Measurements from ENCODE around the gene CUX1. TPM values are rescaled to one million over a fixed set of nuclear protein-coding genes. Genes with fewer than 3 reads are reported as not detected.

The CUX1 gene
- total RNA-seq, 1 experiment from 2014 or later = 53.5 TPM

- TF ChIP-seq, protein P1, sequence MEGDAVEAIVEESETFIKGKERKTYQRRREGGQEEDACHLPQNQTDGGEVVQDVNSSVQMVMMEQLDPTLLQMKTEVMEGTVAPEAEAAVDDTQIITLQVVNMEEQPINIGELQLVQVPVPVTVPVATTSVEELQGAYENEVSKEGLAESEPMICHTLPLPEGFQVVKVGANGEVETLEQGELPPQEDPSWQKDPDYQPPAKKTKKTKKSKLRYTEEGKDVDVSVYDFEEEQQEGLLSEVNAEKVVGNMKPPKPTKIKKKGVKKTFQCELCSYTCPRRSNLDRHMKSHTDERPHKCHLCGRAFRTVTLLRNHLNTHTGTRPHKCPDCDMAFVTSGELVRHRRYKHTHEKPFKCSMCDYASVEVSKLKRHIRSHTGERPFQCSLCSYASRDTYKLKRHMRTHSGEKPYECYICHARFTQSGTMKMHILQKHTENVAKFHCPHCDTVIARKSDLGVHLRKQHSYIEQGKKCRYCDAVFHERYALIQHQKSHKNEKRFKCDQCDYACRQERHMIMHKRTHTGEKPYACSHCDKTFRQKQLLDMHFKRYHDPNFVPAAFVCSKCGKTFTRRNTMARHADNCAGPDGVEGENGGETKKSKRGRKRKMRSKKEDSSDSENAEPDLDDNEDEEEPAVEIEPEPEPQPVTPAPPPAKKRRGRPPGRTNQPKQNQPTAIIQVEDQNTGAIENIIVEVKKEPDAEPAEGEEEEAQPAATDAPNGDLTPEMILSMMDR (conservative IDR thresholded peaks at IDR 0.05) = no peak
- peaks cover 4% of the 10 kb centered on the region for H4K20me1 ChIP-seq (ENCODE audit: control insufficient read depth, insufficient read depth, insufficient read length)
- peaks cover 6% of the 10 kb centered on the region; the same call in 1 of the 2 replicates for H3K4me1 ChIP-seq (ENCODE audit: insufficient read depth, low read length)
- no peak overlapping the region for H3T11ph ChIP-seq (ENCODE audit: low read length)
- H3K14ac ChIP-seq (ENCODE audit: insufficient read depth, low read length) = no peak overlapping the region; the same call in 1 of the 2 replicates
- peaks cover 13% of the 10 kb centered on the region for H3K79me1 ChIP-seq (ENCODE audit: insufficient read depth, low read depth, low read length, poor library complexity, severe bottlenecking)
- no peak overlapping the region for H3K9ac ChIP-seq (ENCODE audit: extremely low read depth, insufficient read length, low read length)
- Mint-ChIP-seq H3K4me3 (no peak overlapping the region), H3K36me3 (ENCODE audit: insufficient read depth in 1 of 3, low read depth in 3 of 3) (peaks cover 8 to 40% (median 39%) of the 10 kb centered on the region in 3 experiments; a peak in 6 of 7 replicates), H3K27me3 (ENCODE audit: low read depth) (no peaks in the 10 kb centered on the region; the same call in 1 of the 2 replicates), H3K27ac (peak overlapping the region; percentile 79 to 87 (median 79); a peak in 4 of 7 replicates), H3K9me3 (no peaks in the 10 kb centered on the region), H3K4me1 (peaks cover 35 to 36% of the 10 kb centered on the region in 2 experiments)
- no peak overlapping the region for H4K8ac ChIP-seq (replicated peaks; ENCODE audit: insufficient read length, low read depth, low read length)
- no peak overlapping the region for H3K18ac ChIP-seq (ENCODE audit: insufficient read length, low read depth, low read length)
- H2BK12ac ChIP-seq (ENCODE audit: insufficient read length, low read depth, low read length) = no peak overlapping the region
- H3K9me3 ChIP-seq (ENCODE audit: control insufficient read depth, low read depth, low read length) = no peaks in the 10 kb centered on the region
- no peak overlapping the region for H3K4me2 ChIP-seq (ENCODE audit: insufficient read depth, insufficient read length, low read length)
- H3K23ac ChIP-seq (ENCODE audit: insufficient read length, low read depth, low read length) = no peak overlapping the region
- no peak overlapping the region for H4K91ac ChIP-seq (ENCODE audit: insufficient read length, low read depth, low read length)
- WGBS (ENCODE audit: extremely low coverage, insufficient read length, low lambda C conversion rate) = no CpG with 5 or more reads among the region's 31 CpGs
- H3K23me2 ChIP-seq (ENCODE audit: insufficient read length, low read depth, low read length, poor library complexity, severe bottlenecking) = no peaks in the 10 kb centered on the region
- H3K4ac ChIP-seq (ENCODE audit: low read depth, low read length) = no peak overlapping the region
- no peak overlapping the region for H4K5ac ChIP-seq (ENCODE audit: insufficient read length, low read depth, low read length)
- peak overlapping the region; percentile 46 for H2BK20ac ChIP-seq (ENCODE audit: low read depth, low read length, poor library complexity, severe bottlenecking)
- no peak for DNase-seq
- no peak overlapping the region for H3K56ac ChIP-seq (ENCODE audit: insufficient read length, low read depth, low read length)
- H2BK15ac ChIP-seq (ENCODE audit: low read depth, low read length) = no peak overlapping the region
- peaks cover 6% of the 10 kb centered on the region; the same call in 1 of the 2 replicates for H3K79me2 ChIP-seq (ENCODE audit: insufficient read depth, low read length)
- no peak overlapping the region for H2AFZ ChIP-seq (ENCODE audit: low read length)
- no peak overlapping the region for H3K27ac ChIP-seq (ENCODE audit: insufficient read length, low read depth, low read length)
- H2AK5ac ChIP-seq (ENCODE audit: insufficient read length, low read length) = no peak overlapping the region
- no peak overlapping the region for H2BK5ac ChIP-seq (ENCODE audit: insufficient read length, low read length)
- no peaks in the 10 kb centered on the region for H3K27me3 ChIP-seq (ENCODE audit: insufficient read depth, low read length)
- H2BK120ac ChIP-seq (ENCODE audit: low read depth, low read length, poor library complexity, severe bottlenecking) = no peak overlapping the region
These were observed 98.8 kb downstream of the CUX1 start for GRCh38 chr7:101916041-101916800.

All from H9 (cell line).